Endothelial cell of umbilical vein (primary cell): ENCODE data around the gene LRRC43. TPM values are rescaled to one million over a fixed set of nuclear protein-coding genes. Genes with fewer than 3 reads are reported as not detected.

Experiments
- BruUV-seq: library from RNA; stranded (reverse); fragments of 400-500 nt; replicated peaks from 2 replicates; lab custom pipeline; 2021; lab: Mats Ljungman, UMichigan
- CTCF ChIA-PET: fragments of 300-600, 350-600 bp; sonication (Branson Sonifier 250); formaldehyde crosslinking; loops from one replicate; lab custom pipeline; 2021; ENCODE audit warnings: antibody characterized with exemption, inconsistent platforms; lab: Charles Lee
- POLR2A ChIA-PET: fragments of 300-600, 350-600 bp; sonication (Branson Sonifier 250); formaldehyde crosslinking; loops from one replicate; lab custom pipeline; 2021; ENCODE audit warnings: antibody characterized with exemption, inconsistent platforms; lab: Charles Lee
- DNase-seq: peaks from one replicate; pipeline ENCODE4 v3.0.0-alpha.2; 2011; ENCODE audit warnings: low read depth, low spot score
- FAIRE-seq: peaks from 2 replicates; lab custom pipeline; 2011; peaks lifted over from hg19 to GRCh38; lab: Jason Lieb, UNC
- H2AFZ ChIP-seq: 2 replicates; pipeline ENCODE4 v1.6.0; 2012; ENCODE audit warnings: low read depth, low read length, control low read depth, inconsistent platforms
- H3K27ac ChIP-seq: 2 replicates; pipeline ENCODE4 v1.5.1; 2011; ENCODE audit warnings: low read depth, mild to moderate bottlenecking, control low read depth, low read length, moderate library complexity; ENCODE audit not compliant: insufficient read depth
- H3K27me3 ChIP-seq, 2 experiments: 2 replicates each; pipeline versions ENCODE4 v1.6.0 to v1.6.1; 2011; ENCODE audit warnings: low read length in 2 of 2, mixed read lengths in 1 of 2; ENCODE audit not compliant: control insufficient read depth in 2 of 2, insufficient read depth in 2 of 2
- H3K36me3 ChIP-seq, 2 experiments: 2 replicates in 1 of 2; 3 replicates in 1 of 2; pipeline ENCODE4 v1.5.1; 2011; ENCODE audit warnings: low read length in 2 of 2, mild to moderate bottlenecking in 1 of 2, moderate library complexity in 1 of 2; ENCODE audit not compliant: control insufficient read depth in 2 of 2, insufficient read depth in 2 of 2; ENCODE audit errors: extremely low read depth in 1 of 2
- H3K4me1 ChIP-seq: 3 replicates; pipeline ENCODE4 v1.5.1; 2011; ENCODE audit warnings: mild to moderate bottlenecking, low read length; ENCODE audit not compliant: control insufficient read depth, insufficient read depth; ENCODE audit errors: extremely low read depth
- H3K4me2 ChIP-seq: 2 replicates; pipeline ENCODE4 v1.6.1; 2011; ENCODE audit warnings: low read length, control low read depth, mixed read lengths; ENCODE audit not compliant: insufficient read depth
- H3K4me3 ChIP-seq, 3 experiments: fragments of 200-600 bp in 1 of 3; sonication (generic), shearing (Covaris generic) in 1 of 3; replicated peaks in 1 of 3; 2 replicates each; pipeline ENCODE4 v1.5.1; 2011 to 2016; ENCODE audit warnings: control low read depth in 3 of 3, low read length in 3 of 3, mild to moderate bottlenecking in 2 of 3, inconsistent platforms in 1 of 3, low read depth in 1 of 3, moderate library complexity in 1 of 3; ENCODE audit not compliant: insufficient read depth in 1 of 3
- H3K79me2 ChIP-seq: 2 replicates; pipeline ENCODE4 v1.6.0; 2012; ENCODE audit warnings: low read length, inconsistent platforms; ENCODE audit not compliant: control insufficient read depth, insufficient read depth
- H3K9ac ChIP-seq: replicated peaks from 2 replicates; pipeline ENCODE3; 2011; ENCODE audit warnings: low read length, control low read depth; ENCODE audit not compliant: insufficient read depth; ENCODE audit errors: extremely low read depth
- H3K9me1 ChIP-seq: replicated peaks from 3 replicates; pipeline ENCODE4 v1.6.0; 2011; ENCODE audit warnings: mild to moderate bottlenecking, low read length; ENCODE audit not compliant: control insufficient read depth, insufficient read depth; ENCODE audit errors: extremely low read depth
- H3K9me3 ChIP-seq: replicated peaks from 2 replicates; pipeline ENCODE4 v1.5.1; 2012; ENCODE audit warnings: low read length, inconsistent platforms; ENCODE audit not compliant: control insufficient read depth, insufficient read depth
- H4K20me1 ChIP-seq: replicated peaks from 2 replicates; pipeline ENCODE3; 2011; ENCODE audit warnings: mild to moderate bottlenecking, low read length; ENCODE audit not compliant: control insufficient read depth, insufficient read depth; ENCODE audit errors: extremely low read depth
- EZH2 ChIP-seq: IDR thresholded peaks from 2 replicates; pipeline ENCODE4 v1.6.1; 2012; ENCODE audit warnings: borderline replicate concordance, low read depth, mild to moderate bottlenecking, moderate library complexity, low read length, inconsistent platforms; ENCODE audit not compliant: severe bottlenecking
- FOS ChIP-seq: IDR thresholded peaks from 2 replicates; pipeline ENCODE4 v1.6.1; 2011; ENCODE audit warnings: mild to moderate bottlenecking, low read length, moderate library complexity, borderline replicate concordance; ENCODE audit not compliant: insufficient read depth
- GATA2 ChIP-seq: IDR thresholded peaks from 2 replicates; pipeline ENCODE4 v1.7.0; 2011; ENCODE audit warnings: low read depth, mild to moderate bottlenecking, moderate library complexity, mixed read lengths, low read length; ENCODE audit not compliant: insufficient read length, insufficient read depth
- JUN ChIP-seq: IDR thresholded peaks from 2 replicates; pipeline ENCODE4 v1.6.1; 2011; ENCODE audit warnings: borderline replicate concordance, low read depth; ENCODE audit not compliant: insufficient read length, insufficient read depth
- MAX ChIP-seq: IDR thresholded peaks from 2 replicates; pipeline ENCODE4 v1.6.1; 2011; ENCODE audit not compliant: insufficient read depth, insufficient read length
- MYC ChIP-seq: IDR thresholded peaks from one replicate; pipeline ENCODE4 v1.6.1; 2011; ENCODE audit warnings: mild to moderate bottlenecking, low read depth, low read length
- POLR2A ChIP-seq: IDR thresholded peaks from 2 replicates; pipeline ENCODE4 v1.6.1; 2012; ENCODE audit warnings: low read depth, mild to moderate bottlenecking, control low read depth, low read length
- POLR2AphosphoS5 ChIP-seq: IDR thresholded peaks from 2 replicates; pipeline ENCODE4 v1.6.1; 2012; ENCODE audit warnings: low read depth, mild to moderate bottlenecking, control low read depth, low read length, moderate library complexity; ENCODE audit not compliant: insufficient read depth
- dilution Hi-C: fragments of 300-500 bp; cut with MboI; formaldehyde crosslinking; loops from one replicate; pipeline ENCODE4 v1.15.0; 2019; ENCODE audit warnings: low sequenced_read_pairs; ENCODE audit not compliant: extremely low pct_ligation_motif_present
- intact Hi-C: fragments of 100-400 bp; cut with micrococcal nuclease; formaldehyde crosslinking; loops from one replicate; pipeline ENCODE4 v1.10.0; 2022
- polyA plus RNA-seq, 4 experiments: library from polyadenylated mRNA; depleted of rRNA in 3 of 4; stranded (reverse) in 3 of 4; unstranded in 1 of 4; fragments of >200 nt; gene quantifications; 2 replicates each; pipeline versions ENCODE4 v1.2.1 to v1.2.3, GENCODE V29; 2011 to 2012; ENCODE audit warnings: missing spikeins in 1 of 4
- total RNA-seq: library from RNA; stranded (reverse); gene quantifications from 2 replicates; pipeline ENCODE4 v1.2.3, GENCODE V29; 2021
- TF ChIP-seq, protein P1 (sequence below), 2 donors: IDR thresholded peaks; 1 replicate in 1 of 2; 2 replicates in 1 of 2; pipeline ENCODE4 v1.5.1; 2011; ENCODE audit warnings: low read length in 2 of 2, mild to moderate bottlenecking in 2 of 2, moderate library complexity in 2 of 2, control low read depth in 1 of 2, inconsistent platforms in 1 of 2, low read depth in 1 of 2; ENCODE audit not compliant: insufficient read depth in 1 of 2; ENCODE audit errors: extremely low read depth in 1 of 2

The LRRC43 gene
- total and polyA plus RNA-seq, 2 donors (not counting 3 experiments of a cell fraction or from before 2014, with no cell fraction given) = 3.1 to 3.4 TPM

DNA sequence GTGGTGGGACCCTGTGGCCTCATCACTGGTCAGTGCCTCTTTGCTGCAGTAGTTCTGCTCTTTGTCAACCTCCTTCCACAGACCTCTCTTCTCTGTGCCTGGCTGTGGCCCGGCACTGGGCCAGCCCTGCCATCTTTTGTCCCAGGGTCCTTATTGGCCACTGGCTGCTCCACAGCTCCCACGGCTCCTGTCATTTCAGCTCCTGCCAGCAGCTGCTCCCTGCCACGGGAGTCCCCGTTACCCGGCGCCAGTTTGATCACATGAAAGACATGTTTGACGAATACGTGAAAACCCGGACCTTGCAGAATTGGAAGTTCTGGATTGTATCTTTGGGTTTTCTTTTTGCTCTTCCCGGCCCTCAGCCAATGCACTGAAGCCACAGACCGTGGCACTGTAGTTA, 44.3 kb upstream of the LRRC43 start:
- Histone ChIP-seq H3K27ac (no peak overlapping the region), H3K4me2 (no peak overlapping the region), H3K4me1 (no peaks in the 10 kb centered on the region), H3K9ac (no peak overlapping the region), H3K79me2 (no peaks in the 10 kb centered on the region), H3K9me1 (no peaks in the 10 kb centered on the region), H3K4me3 (no peak overlapping the region), H3K27me3 (no peaks in the 10 kb centered on the region), H3K9me3 (no peaks in the 10 kb centered on the region), H2AFZ (no peak overlapping the region), H4K20me1 (no peaks in the 10 kb centered on the region), H3K36me3 (peaks cover 0 to 40% of the 10 kb centered on the region in 2 experiments)
- intact Hi-C loops = no loop called here
- TF ChIP-seq POLR2AphosphoS5 (no peak), EZH2 (no peak), POLR2A (no peak), MYC (no peak), GATA2 (no peak), MAX (no peak), JUN (no peak), FOS (no peak)
- TF ChIP-seq, protein P1, sequence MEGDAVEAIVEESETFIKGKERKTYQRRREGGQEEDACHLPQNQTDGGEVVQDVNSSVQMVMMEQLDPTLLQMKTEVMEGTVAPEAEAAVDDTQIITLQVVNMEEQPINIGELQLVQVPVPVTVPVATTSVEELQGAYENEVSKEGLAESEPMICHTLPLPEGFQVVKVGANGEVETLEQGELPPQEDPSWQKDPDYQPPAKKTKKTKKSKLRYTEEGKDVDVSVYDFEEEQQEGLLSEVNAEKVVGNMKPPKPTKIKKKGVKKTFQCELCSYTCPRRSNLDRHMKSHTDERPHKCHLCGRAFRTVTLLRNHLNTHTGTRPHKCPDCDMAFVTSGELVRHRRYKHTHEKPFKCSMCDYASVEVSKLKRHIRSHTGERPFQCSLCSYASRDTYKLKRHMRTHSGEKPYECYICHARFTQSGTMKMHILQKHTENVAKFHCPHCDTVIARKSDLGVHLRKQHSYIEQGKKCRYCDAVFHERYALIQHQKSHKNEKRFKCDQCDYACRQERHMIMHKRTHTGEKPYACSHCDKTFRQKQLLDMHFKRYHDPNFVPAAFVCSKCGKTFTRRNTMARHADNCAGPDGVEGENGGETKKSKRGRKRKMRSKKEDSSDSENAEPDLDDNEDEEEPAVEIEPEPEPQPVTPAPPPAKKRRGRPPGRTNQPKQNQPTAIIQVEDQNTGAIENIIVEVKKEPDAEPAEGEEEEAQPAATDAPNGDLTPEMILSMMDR (IDR thresholded peaks at IDR 0.05; ENCODE audit: extremely low read depth in 1 of 2, insufficient read depth in 1 of 2, low read depth in 1 of 2, low read length in 2 of 2) = no peak
- CTCF ChIA-PET = interaction anchor here (1.1 to 2.7 kb wide), 4 partner anchors 15 to 84 kb away, joined by 3 to 18 read pairs (median 6); no protein-coding TSS in a partner anchor
- BruUV-seq = no TSS peak
- FAIRE-seq (no peak), DNase-seq (no peak)
- POLR2A ChIA-PET = no interaction called here
- dilution Hi-C loops = no loop called here
